ENCODE results near the gene HTR6. TPM values are rescaled to one million over a fixed set of nuclear protein-coding genes. Genes with fewer than 3 reads are reported as not detected.
A peak's percentile ranks its signal among the peaks of the same experiment; 100 is the strongest.

The HTR6 gene
- total RNA-seq, 6 experiments from 2014 or later, result not detected

DNA sequence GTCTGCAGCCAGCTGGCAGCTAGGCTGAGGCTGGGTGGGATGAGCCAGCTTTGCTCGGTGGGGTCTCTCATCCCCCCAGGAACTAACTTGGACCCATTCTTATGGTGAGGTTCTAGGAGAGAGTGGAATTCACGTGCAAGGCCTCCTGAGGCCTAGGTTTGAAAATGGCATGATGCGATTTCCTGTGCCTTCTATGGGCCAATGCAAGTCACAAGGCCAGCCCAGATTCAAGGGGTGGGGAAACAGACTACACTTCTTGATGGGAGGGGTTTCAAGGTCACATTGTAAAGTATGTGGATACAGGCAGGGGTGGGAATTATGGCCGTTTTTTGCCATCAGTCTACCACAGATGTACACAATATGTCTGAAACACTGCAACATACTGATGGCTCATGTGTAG is 48.3 kb downstream of the HTR6 start:
- H3K36me3 ChIP-seq, result no peaks in the 10 kb centered on the region
- DNase-seq (no peak), ATAC-seq (no peak)
- intact Hi-C loops (cut with DNase I), result no loop called here
- no peaks in the 10 kb centered on the region for H3K27me3 ChIP-seq
- H3K9me3 ChIP-seq, result no peaks in the 10 kb centered on the region
- no peak overlapping the region for H3K27ac ChIP-seq
- WGBS (ENCODE audit: insufficient coverage, low coverage, low lambda C conversion rate, missing lambda C conversion rate), result 84% methylated on average over 2 of the region's 4 CpGs
- H3K4me3 ChIP-seq, result no peak overlapping the region
- TF ChIP-seq, protein P1, sequence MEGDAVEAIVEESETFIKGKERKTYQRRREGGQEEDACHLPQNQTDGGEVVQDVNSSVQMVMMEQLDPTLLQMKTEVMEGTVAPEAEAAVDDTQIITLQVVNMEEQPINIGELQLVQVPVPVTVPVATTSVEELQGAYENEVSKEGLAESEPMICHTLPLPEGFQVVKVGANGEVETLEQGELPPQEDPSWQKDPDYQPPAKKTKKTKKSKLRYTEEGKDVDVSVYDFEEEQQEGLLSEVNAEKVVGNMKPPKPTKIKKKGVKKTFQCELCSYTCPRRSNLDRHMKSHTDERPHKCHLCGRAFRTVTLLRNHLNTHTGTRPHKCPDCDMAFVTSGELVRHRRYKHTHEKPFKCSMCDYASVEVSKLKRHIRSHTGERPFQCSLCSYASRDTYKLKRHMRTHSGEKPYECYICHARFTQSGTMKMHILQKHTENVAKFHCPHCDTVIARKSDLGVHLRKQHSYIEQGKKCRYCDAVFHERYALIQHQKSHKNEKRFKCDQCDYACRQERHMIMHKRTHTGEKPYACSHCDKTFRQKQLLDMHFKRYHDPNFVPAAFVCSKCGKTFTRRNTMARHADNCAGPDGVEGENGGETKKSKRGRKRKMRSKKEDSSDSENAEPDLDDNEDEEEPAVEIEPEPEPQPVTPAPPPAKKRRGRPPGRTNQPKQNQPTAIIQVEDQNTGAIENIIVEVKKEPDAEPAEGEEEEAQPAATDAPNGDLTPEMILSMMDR (IDR thresholded peaks at IDR 0.05), result no peak
- TF ChIP-seq POLR2A (IDR thresholded peaks at IDR 0.05), result no peak
- no peaks in the 10 kb centered on the region for H3K4me1 ChIP-seq

DNA sequence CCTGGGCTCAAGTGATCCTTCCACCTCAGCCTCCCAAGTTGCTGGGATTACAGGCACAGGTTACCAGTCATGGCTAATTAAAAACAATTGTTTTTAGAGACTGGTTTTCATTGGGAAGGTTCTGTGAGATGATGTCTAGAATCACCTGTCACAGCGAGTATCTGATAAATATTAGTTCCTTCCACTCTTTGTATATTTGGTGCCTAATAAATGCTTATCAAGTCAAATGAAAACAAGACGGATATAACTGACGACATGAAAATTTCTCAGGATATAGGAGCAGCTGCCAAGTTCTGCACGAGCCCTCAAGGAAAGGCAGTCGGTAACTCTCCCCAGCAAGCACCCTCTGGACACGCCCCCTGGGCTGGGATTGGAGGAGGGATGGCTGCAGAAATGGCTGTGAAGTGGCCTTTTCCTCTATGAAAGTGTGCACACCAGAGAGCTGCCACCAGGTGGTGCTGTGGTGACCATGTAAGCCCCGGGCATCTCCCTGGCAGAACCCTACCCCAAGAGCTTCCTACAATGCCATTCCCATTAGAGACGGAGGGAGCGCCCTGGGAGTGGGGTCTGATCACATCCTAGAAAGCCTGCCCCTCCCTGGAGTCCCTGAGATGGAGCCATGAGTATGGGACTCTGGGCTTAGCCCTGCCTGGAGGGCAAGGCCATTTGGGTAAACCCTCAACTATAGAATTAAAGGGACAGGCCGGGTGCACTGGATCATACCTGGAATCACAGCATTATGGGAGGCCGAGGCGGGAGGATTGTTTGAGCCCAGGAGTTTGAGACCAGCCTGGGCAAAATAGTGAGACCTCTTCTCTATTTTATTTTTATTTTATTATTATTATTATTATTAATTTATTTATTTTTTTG is 50.9 kb downstream of the HTR6 start:
- DNase-seq, result peak; percentile 86 to 88 (median 87)
- 43% methylated on average over 9 of the region's 12 CpGs for WGBS (ENCODE audit: insufficient coverage, low coverage, low lambda C conversion rate, missing lambda C conversion rate)

DNA sequence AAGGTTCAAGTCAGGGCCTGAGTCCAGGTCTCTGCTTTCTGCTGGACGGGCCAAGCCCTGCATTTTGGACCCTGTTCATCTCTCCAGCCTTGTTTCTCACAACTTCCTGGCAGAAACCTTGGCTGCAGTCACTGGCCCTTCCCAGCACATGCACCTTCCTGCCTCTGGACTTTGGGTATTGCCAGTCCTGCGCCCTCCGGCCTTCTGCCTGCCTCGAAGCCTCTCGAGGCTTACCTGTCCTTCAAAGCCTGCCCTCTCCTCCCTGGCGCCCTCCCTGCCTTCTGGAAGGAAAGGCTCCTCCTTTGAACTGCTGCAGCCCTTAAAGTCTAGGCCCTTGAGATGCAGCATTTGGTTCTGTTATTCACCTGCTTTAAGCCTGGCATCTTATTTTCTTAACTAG is 52.8 kb downstream of the HTR6 start:
- Histone ChIP-seq H3K4me3 (no peak overlapping the region), H3K27ac (no peak overlapping the region), H3K36me3 (no peaks in the 10 kb centered on the region), H3K9me3 (no peaks in the 10 kb centered on the region), H3K4me1 (no peaks in the 10 kb centered on the region), H3K27me3 (no peaks in the 10 kb centered on the region)
- DNase-seq (no peak), ATAC-seq (peak in 1 of 4 donors; percentile 34)
- TF ChIP-seq, protein P1 (IDR thresholded peaks at IDR 0.05), result no peak
- intact Hi-C loops (cut with DNase I), result no loop called here
- 84% methylated on average over 6 of the region's 6 CpGs for WGBS (ENCODE audit: insufficient coverage, low coverage, low lambda C conversion rate, missing lambda C conversion rate)

More for the DNA sequence above, 50.9 kb downstream of the HTR6 start:
- no peaks in the 10 kb centered on the region for H3K27me3 ChIP-seq
- H3K36me3 ChIP-seq, result no peaks in the 10 kb centered on the region
- intact Hi-C loops (cut with DNase I), result no loop called here
- no peaks in the 10 kb centered on the region for H3K9me3 ChIP-seq
- peak; percentile 99 to 100 (median 100) for ATAC-seq
- H3K27ac ChIP-seq, result no peak overlapping the region
- no peak for TF ChIP-seq POLR2A (IDR thresholded peaks at IDR 0.05)
- TF ChIP-seq, protein P1 (IDR thresholded peaks at IDR 0.05), result peak; percentile 67 to 95 (median 86)
- no peaks in the 10 kb centered on the region for H3K4me1 ChIP-seq
- H3K4me3 ChIP-seq, result no peak overlapping the region

DNA sequence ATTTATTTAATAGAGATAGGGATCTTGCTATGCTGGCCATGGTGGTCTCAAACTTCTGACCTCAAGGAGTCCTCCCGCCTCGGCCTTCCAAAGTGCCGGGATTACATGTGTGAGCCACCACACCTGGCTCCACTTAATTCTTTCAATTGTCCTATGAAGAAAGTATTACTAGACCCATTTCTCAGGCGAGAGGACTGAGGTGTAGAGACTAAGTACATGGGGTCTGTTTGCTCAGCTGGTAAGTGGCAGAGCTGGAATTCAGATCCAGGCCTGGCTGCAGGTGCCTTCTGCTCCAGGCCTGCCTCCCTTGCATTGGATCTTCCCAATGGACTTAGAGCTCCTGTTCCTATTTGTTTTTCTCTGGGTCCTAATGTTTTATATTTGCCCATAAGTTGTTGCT is 55.5 kb downstream of the HTR6 start:
- H3K27me3 ChIP-seq, result no peaks in the 10 kb centered on the region
- WGBS (ENCODE audit: insufficient coverage, low coverage, low lambda C conversion rate, missing lambda C conversion rate), result 95% methylated on average over 3 of the region's 4 CpGs
- H3K36me3 ChIP-seq, result peaks cover 0 to 3% (median 0%) of the 10 kb centered on the region in 4 donors
- H3K4me3 ChIP-seq, result no peak overlapping the region
- no peak for DNase-seq
- H3K27ac ChIP-seq, result no peak overlapping the region
- H3K9me3 ChIP-seq, result no peaks in the 10 kb centered on the region
- no peaks in the 10 kb centered on the region for H3K4me1 ChIP-seq
- intact Hi-C loops (cut with DNase I), result no loop called here
- no peak for TF ChIP-seq POLR2A (IDR thresholded peaks at IDR 0.05)
- TF ChIP-seq, protein P1 (IDR thresholded peaks at IDR 0.05), result no peak
- no peak for ATAC-seq
